ENCODE measurements around the gene SLC25A39. TPM values are rescaled to one million over a fixed set of nuclear protein-coding genes. Genes with fewer than 3 reads are reported as not detected.

SLC25A39 gene
- total and polyA plus RNA-seq, 2 of the 13 experiments (the other 11 are each of a cell fraction or from before 2014, with no cell fraction given), result 144 to 151 TPM

- TF ChIP-seq ARNTL (CRISPR knock-in tag; IDR thresholded peaks at IDR 0.05) (no peak), ZBTB38 (CRISPR knock-in tag; IDR thresholded peaks at IDR 0.05) (peak; percentile 42; the same call in 1 of the 2 replicates), MED1 (CRISPR knock-in tag; IDR thresholded peaks at IDR 0.05) (no peak), ELF3 (CRISPR knock-in tag; IDR thresholded peaks at IDR 0.05) (no peak), ZNF687 (CRISPR knock-in tag; IDR thresholded peaks at IDR 0.05) (peak; percentile 40), SRSF4 (IDR thresholded peaks at IDR 0.05; ENCODE audit: low read depth, low read length, poor library complexity, severe bottlenecking) (no peak), SRSF9 (IDR thresholded peaks at IDR 0.05; ENCODE audit: borderline replicate concordance, insufficient read depth, low read depth, low read length, poor library complexity, severe bottlenecking) (no peak), CHD2 (IDR thresholded peaks at IDR 0.05; ENCODE audit: low read depth, low read length) (peak; percentile 77), PRMT3 (CRISPR knock-in tag; IDR thresholded peaks at IDR 0.05; ENCODE audit: borderline replicate concordance, low read depth) (no peak), ZNF292 (CRISPR knock-in tag; IDR thresholded peaks at IDR 0.05; ENCODE audit: borderline replicate concordance, low read depth) (no peak), ZNF232 (CRISPR knock-in tag; IDR thresholded peaks at IDR 0.05; ENCODE audit: borderline replicate concordance) (no peak), SMAD3 (CRISPR knock-in tag; IDR thresholded peaks at IDR 0.05) (no peak), ZFX (CRISPR knock-in tag; IDR thresholded peaks at IDR 0.05; ENCODE audit: low read depth) (no peak), ZNF331 (CRISPR knock-in tag; IDR thresholded peaks at IDR 0.05) (no peak), SP4 (CRISPR knock-in tag; IDR thresholded peaks at IDR 0.05) (no peak), ZNF839 (CRISPR knock-in tag; IDR thresholded peaks at IDR 0.05; ENCODE audit: borderline replicate concordance) (no peak)
- TF ChIP-seq, protein P1, sequence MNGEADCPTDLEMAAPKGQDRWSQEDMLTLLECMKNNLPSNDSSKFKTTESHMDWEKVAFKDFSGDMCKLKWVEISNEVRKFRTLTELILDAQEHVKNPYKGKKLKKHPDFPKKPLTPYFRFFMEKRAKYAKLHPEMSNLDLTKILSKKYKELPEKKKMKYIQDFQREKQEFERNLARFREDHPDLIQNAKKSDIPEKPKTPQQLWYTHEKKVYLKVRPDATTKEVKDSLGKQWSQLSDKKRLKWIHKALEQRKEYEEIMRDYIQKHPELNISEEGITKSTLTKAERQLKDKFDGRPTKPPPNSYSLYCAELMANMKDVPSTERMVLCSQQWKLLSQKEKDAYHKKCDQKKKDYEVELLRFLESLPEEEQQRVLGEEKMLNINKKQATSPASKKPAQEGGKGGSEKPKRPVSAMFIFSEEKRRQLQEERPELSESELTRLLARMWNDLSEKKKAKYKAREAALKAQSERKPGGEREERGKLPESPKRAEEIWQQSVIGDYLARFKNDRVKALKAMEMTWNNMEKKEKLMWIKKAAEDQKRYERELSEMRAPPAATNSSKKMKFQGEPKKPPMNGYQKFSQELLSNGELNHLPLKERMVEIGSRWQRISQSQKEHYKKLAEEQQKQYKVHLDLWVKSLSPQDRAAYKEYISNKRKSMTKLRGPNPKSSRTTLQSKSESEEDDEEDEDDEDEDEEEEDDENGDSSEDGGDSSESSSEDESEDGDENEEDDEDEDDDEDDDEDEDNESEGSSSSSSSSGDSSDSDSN (CRISPR knock-in tag; IDR thresholded peaks at IDR 0.05), result no peak
- TF ChIP-seq, protein P2, sequence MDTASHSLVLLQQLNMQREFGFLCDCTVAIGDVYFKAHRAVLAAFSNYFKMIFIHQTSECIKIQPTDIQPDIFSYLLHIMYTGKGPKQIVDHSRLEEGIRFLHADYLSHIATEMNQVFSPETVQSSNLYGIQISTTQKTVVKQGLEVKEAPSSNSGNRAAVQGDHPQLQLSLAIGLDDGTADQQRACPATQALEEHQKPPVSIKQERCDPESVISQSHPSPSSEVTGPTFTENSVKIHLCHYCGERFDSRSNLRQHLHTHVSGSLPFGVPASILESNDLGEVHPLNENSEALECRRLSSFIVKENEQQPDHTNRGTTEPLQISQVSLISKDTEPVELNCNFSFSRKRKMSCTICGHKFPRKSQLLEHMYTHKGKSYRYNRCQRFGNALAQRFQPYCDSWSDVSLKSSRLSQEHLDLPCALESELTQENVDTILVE (CRISPR knock-in tag; IDR thresholded peaks at IDR 0.05), result no peak
Observed at GRCh38 chr17:44314869-44315661, 9.6 kb downstream of the SLC25A39 start (continued).
